Nephron progenitor cell (in vitro differentiated cells): Measurements from ENCODE around the gene CAPZB.

Experiments
- DNase-seq: peaks from one replicate; pipeline ENCODE4 v3.0.0; 2021
- H3K27ac Mint-ChIP-seq: 2 replicates; pipeline ENCODE4 v1.8.0; 2021; ENCODE audit warnings: mild to moderate bottlenecking, moderate library complexity, mixed read lengths
- H3K27me3 Mint-ChIP-seq: 2 replicates; pipeline ENCODE4 v1.8.0; 2021; ENCODE audit warnings: mild to moderate bottlenecking, low read depth, mixed read lengths; ENCODE audit not compliant: poor library complexity
- H3K36me3 Mint-ChIP-seq: 2 replicates; pipeline ENCODE4 v1.8.0; 2021; ENCODE audit warnings: low read depth, mixed read lengths
- H3K4me1 Mint-ChIP-seq: 2 replicates; pipeline ENCODE4 v1.8.0; 2021; ENCODE audit warnings: mixed read lengths
- H3K4me3 Mint-ChIP-seq: 2 replicates; pipeline ENCODE4 v1.8.0; 2021; ENCODE audit warnings: mild to moderate bottlenecking, moderate library complexity, mixed read lengths
- H3K9me3 Mint-ChIP-seq: 2 replicates; pipeline ENCODE4 v1.8.0; 2021; ENCODE audit warnings: mild to moderate bottlenecking, moderate library complexity, mixed read lengths
- TF ChIP-seq, protein P1 (sequence below): fragments of 200-600 bp; sonication (generic); IDR thresholded peaks from 2 replicates; pipeline ENCODE4 v1.5.0; 2021; ENCODE audit warnings: antibody characterized with exemption

CAPZB gene

DNA sequence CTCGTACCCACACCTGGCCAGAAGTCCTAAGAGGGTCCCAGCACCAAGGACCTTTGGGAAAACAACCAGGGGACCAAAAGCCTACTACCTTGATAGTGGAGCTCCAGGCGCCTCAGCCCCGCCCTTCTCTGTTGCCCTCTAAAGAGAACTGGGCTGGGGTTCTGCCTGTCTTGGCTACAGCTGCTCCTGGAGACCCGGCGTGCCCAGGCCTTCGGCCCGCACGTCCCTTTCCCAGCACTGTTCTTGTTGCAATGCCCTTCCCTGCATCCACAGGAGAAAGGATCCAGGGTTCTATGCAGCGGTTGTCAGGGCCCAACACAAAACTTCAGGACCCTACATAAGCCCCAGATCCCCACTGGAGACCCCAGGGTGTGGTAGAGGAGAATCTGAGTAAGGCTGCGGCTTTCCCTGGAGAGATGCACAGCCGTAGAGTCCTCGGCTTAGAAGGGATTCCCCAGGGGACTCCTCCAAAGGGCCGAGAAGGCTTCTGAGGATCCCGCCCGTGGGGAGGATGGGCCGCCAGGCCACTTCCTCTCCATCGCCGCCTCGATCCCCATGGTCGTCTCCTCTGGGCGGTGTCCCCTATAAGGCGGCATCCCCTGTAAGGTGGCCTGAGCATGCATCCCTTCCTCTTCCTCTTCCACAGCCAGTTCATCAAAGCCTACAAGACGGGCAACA lies 161.2 kb downstream of the CAPZB start:
- no peak overlapping the region for H3K4me3 Mint-ChIP-seq
- no peak overlapping the region for H3K27ac Mint-ChIP-seq
- peaks cover 4% of the 10 kb centered on the region for H3K27me3 Mint-ChIP-seq
- no peak for DNase-seq
- H3K36me3 Mint-ChIP-seq = peaks cover 24% of the 10 kb centered on the region
- no peaks in the 10 kb centered on the region for H3K9me3 Mint-ChIP-seq
- peaks cover 12% of the 10 kb centered on the region for H3K4me1 Mint-ChIP-seq
- TF ChIP-seq, protein P1, sequence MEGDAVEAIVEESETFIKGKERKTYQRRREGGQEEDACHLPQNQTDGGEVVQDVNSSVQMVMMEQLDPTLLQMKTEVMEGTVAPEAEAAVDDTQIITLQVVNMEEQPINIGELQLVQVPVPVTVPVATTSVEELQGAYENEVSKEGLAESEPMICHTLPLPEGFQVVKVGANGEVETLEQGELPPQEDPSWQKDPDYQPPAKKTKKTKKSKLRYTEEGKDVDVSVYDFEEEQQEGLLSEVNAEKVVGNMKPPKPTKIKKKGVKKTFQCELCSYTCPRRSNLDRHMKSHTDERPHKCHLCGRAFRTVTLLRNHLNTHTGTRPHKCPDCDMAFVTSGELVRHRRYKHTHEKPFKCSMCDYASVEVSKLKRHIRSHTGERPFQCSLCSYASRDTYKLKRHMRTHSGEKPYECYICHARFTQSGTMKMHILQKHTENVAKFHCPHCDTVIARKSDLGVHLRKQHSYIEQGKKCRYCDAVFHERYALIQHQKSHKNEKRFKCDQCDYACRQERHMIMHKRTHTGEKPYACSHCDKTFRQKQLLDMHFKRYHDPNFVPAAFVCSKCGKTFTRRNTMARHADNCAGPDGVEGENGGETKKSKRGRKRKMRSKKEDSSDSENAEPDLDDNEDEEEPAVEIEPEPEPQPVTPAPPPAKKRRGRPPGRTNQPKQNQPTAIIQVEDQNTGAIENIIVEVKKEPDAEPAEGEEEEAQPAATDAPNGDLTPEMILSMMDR = no peak

DNA sequence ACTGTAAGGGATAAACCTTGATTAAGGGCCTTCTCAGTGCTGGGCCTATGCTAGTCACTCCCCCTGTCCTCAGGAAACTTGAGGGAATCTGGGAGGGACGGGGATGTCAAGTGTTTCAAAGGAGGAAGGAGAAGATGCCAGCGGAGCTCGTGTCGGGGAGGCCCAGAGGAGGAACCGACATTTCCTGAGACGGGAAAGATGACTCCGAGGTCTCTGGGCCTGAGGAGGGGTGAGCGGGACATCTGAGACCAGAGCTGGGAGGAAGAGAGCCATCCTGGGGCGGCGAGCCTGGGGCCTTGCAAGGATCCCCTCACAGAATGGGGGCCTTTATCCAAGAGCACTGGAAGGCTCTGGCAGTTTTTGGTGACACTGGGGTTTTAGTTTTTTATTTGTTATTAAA lies 162.9 kb downstream of the CAPZB start:
- Mint-ChIP-seq H3K27me3 (peaks cover 4% of the 10 kb centered on the region), H3K9me3 (no peaks in the 10 kb centered on the region), H3K4me3 (no peak overlapping the region), H3K4me1 (peaks cover 22% of the 10 kb centered on the region), H3K36me3 (peaks cover 31% of the 10 kb centered on the region), H3K27ac (no peak overlapping the region)
- TF ChIP-seq, protein P1 = no peak
- DNase-seq = no peak

DNA sequence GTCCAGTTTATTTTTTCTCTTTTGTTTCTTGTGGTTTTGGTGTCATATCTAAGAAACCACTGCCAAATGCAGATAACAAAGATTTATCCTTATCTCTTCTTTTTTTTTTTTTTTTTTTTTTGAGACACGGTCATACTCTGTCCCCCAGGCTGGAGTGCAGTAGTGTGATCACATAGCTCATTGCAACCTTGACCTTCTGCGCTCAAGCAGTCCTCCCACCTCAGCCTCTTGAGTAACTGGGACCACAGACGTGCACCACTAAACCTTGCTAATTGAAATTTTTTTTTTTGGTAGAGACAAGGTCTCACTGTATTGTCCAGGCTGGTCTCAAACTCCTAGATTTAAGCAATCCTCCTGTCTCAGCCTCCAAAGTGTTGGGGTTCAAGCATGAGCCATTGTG lies 164.3 kb downstream of the CAPZB start:
- Mint-ChIP-seq H3K9me3 (no peaks in the 10 kb centered on the region), H3K27me3 (peaks cover 4% of the 10 kb centered on the region), H3K27ac (no peak overlapping the region), H3K4me3 (no peak overlapping the region), H3K4me1 (peaks cover 34% of the 10 kb centered on the region), H3K36me3 (peaks cover 30% of the 10 kb centered on the region)
- no peak for DNase-seq
- TF ChIP-seq, protein P1 = no peak

DNA sequence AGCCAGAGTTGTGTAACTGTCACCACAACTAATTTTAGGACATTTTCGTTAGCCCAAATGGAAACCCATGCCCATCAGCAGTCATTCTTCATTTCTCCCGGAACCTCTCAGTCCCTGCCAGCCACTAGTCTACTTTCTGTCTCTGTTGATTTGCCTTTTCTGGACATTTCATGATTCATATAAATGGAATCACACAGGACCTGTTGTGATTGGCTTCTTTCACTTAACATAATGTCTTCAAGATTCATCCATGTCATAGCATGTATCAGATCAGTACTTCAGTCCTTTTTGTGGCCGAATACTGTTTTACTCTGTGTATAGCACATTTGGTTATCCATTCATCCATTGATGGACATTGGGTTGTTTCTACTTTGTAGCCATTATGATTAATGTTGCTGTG lies 166.1 kb downstream of the CAPZB start:
- TF ChIP-seq, protein P1 = no peak
- Mint-ChIP-seq H3K9me3 (no peaks in the 10 kb centered on the region), H3K27me3 (no peaks in the 10 kb centered on the region), H3K36me3 (peaks cover 30% of the 10 kb centered on the region), H3K4me1 (peaks cover 43% of the 10 kb centered on the region), H3K27ac (no peak overlapping the region), H3K4me3 (no peak overlapping the region)
- no peak for DNase-seq

DNA sequence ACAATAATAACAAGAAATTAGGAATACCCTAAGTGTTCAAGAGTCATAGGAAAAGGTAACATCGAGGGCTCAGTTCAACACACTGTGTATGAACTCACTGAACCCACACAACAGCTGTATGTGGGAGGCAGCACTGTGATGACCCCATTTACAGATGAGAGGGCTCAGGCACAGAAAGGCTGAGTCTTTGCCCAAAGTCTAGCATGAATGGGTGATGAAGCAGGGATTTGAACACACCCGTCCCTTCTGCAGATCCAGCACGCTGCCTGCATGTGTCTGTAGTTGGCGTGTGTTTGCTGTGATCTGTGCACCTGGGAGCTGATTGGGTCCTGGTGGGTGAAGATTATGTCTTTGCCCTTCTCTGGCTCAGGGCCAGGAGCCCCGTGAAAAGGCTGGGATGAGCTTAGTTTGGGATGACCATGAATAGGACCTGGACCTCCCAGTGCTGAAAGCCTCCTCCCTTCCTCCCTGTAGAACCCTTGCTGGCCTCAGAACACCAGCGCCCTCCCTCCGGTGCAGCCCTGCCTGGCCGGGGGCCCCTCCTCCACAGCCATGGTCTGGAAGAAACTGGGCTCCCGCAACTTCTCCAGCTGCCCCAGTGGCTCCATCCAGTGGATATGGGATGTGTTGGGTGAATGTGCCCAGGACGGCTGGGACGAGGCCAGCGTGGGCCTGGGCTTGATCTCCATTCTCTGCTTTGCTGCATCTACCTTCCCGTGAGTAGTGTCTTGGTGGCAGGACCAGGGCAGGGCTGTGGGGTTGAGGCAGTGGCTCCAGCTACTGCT lies 168.0 kb downstream of the CAPZB start:
- no peaks in the 10 kb centered on the region for H3K27me3 Mint-ChIP-seq
- no peak for DNase-seq
- peaks cover 28% of the 10 kb centered on the region for H3K36me3 Mint-ChIP-seq
- TF ChIP-seq, protein P1 = no peak
- no peak overlapping the region for H3K4me3 Mint-ChIP-seq
- peaks cover 53% of the 10 kb centered on the region for H3K4me1 Mint-ChIP-seq
- no peak overlapping the region for H3K27ac Mint-ChIP-seq
- no peaks in the 10 kb centered on the region for H3K9me3 Mint-ChIP-seq
